ENCODE results near the gene MYH16. TPM values are rescaled to one million over a fixed set of nuclear protein-coding genes. Genes with fewer than 3 reads are reported as not detected.
"Not testable (repeated sequence)": the region's sequence is repeated elsewhere in the genome, so short reads cannot be mapped to it uniquely, and the experiment has no call there.

Gene MYH16
- not detected in 2 replicates for total RNA-seq (2014; rRNA removed; shearing (Covaris generic))
- not detected in 2 replicates for total RNA-seq (2022)
- percentile 2 among the genes with signal in this experiment for Bru-seq, nascent RNA
- percentile 2 among the genes with signal in this experiment for BruChase-seq, experiment 1, labeled RNA remaining after a 6-hour chase
- percentile 2 among the genes with signal in this experiment for BruChase-seq, experiment 2, labeled RNA remaining after a 2-hour chase
- long read RNA-seq, partial matches to known transcripts: 1 of 16 reads
- long read RNA-seq, other reads (novel, unspliced or antisense): 15 of 16 reads

DNA sequence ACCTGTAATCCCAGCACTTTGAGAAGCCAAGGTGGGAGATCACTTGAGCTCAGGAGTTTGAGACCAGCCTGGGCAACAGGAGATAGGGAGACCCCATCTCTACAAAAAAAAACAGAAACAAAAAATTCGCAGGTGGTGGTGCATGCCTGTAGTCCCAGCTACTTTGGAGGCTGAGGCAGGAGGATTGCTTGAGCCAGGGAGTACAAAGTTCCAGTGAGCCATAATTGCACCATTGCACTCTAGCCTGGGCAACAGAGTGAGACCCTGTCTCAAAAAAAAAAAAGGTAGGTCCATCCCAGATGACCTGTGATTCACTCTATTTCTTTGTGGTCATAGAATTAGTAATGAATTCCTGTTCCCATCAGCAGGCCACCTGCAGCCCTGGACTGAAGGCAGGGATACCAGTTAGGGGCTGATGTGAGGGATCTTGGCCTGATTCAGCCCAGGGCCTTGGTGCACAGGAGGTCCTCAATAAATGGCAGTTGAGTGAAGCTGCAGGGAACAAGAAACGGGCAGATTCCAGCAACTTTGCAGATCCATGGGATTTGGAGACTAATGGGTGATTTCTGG, at the start of gene MYH16:
TSS of gene MYH16 (plus strand) at position 364 of the 570 bp plus-strand sequence.
- Histone ChIP-seq H3K4me3 (ENCODE audit: low read depth, low read length, poor library complexity, severe bottlenecking) (no peak within 1 kb of the TSS), H3K27ac (ENCODE audit: low read depth, low read length, poor library complexity, severe bottlenecking) (no peak within 1 kb of the TSS), H2AFZ (ENCODE audit: low read length) (no peak within 1 kb of the TSS), H3K9me2 (ENCODE audit: insufficient read depth, low read length) (no peaks in the 10 kb centered on the region), H3K4me2 (ENCODE audit: low read length) (no peak within 1 kb of the TSS), H3K4me1 (ENCODE audit: insufficient read depth, low read length, poor library complexity, severe bottlenecking) (no peaks in the 10 kb centered on the region), H4K20me1 (ENCODE audit: insufficient read depth, low read length) (no peaks in the 10 kb centered on the region), H3K79me2 (ENCODE audit: insufficient read depth, low read depth, low read length) (no peaks in the 10 kb centered on the region), H3K9me3 (ENCODE audit: low read length) (no peaks in the 10 kb centered on the region), H3K36me3 (ENCODE audit: insufficient read depth, low read length) (no peaks in the 10 kb centered on the region)
- BruUV-seq (replicated peaks): no TSS peak
- TF ChIP-seq, protein P1, sequence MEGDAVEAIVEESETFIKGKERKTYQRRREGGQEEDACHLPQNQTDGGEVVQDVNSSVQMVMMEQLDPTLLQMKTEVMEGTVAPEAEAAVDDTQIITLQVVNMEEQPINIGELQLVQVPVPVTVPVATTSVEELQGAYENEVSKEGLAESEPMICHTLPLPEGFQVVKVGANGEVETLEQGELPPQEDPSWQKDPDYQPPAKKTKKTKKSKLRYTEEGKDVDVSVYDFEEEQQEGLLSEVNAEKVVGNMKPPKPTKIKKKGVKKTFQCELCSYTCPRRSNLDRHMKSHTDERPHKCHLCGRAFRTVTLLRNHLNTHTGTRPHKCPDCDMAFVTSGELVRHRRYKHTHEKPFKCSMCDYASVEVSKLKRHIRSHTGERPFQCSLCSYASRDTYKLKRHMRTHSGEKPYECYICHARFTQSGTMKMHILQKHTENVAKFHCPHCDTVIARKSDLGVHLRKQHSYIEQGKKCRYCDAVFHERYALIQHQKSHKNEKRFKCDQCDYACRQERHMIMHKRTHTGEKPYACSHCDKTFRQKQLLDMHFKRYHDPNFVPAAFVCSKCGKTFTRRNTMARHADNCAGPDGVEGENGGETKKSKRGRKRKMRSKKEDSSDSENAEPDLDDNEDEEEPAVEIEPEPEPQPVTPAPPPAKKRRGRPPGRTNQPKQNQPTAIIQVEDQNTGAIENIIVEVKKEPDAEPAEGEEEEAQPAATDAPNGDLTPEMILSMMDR (conservative IDR thresholded peaks at IDR 0.05; ENCODE audit: low read length): no peak
- no peak for TF ChIP-seq EZH2phosphoT487 (IDR thresholded peaks at IDR 0.05; ENCODE audit: borderline replicate concordance, low read depth, low read length)
- intact Hi-C loops (cut with micrococcal nuclease; ENCODE audit: unreplicated experiment): no loop called here
- POLR2A ChIA-PET: interaction anchor here (0.6 kb wide), 1 partner anchor 57 kb away, joined by 5 read pairs; no protein-coding TSS in a partner anchor
- CTCF ChIA-PET (ENCODE audit: unreplicated experiment): no interaction called here
- no peak for DNase-seq (ENCODE audit: low spot score)

DNA sequence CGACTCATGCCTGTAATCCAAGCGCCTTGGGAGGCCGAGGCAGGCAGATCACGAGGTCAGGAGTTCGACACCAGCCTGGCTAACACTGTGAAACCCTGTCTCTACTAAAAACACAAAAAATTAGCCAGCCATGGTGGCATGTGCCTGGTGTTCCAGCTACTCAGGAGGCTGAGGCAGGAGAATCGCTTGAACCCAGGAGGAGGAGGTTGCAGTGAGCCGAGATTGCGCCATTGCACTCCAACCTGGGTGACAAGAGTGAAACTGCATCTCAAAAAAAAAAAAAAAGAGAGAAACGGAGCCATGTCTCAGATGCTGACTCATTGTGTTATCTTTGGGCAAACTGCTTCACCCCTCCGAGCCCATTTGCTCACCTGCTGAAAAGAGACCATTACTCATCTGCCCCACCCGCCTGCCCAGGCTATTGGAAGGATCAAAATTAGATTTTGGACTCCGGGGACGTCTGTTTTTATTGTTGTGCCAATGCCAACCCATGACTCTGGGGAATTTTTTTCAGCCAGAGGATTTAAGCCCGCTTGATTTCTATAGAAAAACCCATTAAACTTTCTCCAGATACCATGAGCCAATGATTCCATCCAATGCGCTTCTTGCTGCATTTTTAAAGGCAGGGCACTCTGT, 48.3 kb upstream of the MYH16 start:
- H3K27ac ChIP-seq (ENCODE audit: low read depth, low read length, poor library complexity, severe bottlenecking); H3K9me2 ChIP-seq (ENCODE audit: insufficient read depth, low read length); H3K4me3 ChIP-seq (ENCODE audit: low read depth, low read length, poor library complexity, severe bottlenecking); H3K9me3 ChIP-seq (ENCODE audit: low read length); intact Hi-C loops (cut with micrococcal nuclease; ENCODE audit: unreplicated experiment); H3K4me2 ChIP-seq (ENCODE audit: low read length); DNase-seq (ENCODE audit: low spot score); H3K4me1 ChIP-seq (ENCODE audit: insufficient read depth, low read length, poor library complexity, severe bottlenecking); BruUV-seq (replicated peaks); POLR2A ChIA-PET; H3K79me2 ChIP-seq (ENCODE audit: insufficient read depth, low read depth, low read length); H2AFZ ChIP-seq (ENCODE audit: low read length); H3K36me3 ChIP-seq (ENCODE audit: insufficient read depth, low read length); H4K20me1 ChIP-seq (ENCODE audit: insufficient read depth, low read length); CTCF ChIA-PET (ENCODE audit: unreplicated experiment): not testable (repeated sequence)

DNA sequence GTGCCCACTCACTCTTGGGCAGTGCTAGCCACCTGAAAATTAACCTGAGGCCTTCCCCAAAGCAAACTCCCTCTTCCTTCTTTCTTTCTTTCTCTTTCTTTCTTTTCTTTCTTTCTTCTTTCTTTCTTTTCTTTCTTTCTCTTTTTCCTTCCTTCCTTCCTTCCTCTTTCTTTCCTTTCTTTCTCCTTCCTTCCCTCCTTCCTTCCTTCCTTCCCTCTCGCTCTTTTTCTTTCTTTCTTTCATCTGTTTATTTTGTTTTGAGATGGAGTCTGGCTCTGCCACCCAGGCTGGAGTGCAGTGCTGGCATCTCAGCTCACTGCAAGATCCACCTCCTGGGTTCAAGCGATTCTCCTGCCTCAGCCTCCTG, 47.8 kb upstream of the MYH16 start:
- no peak overlapping the region for H2AFZ ChIP-seq (ENCODE audit: low read length)
- no peaks in the 10 kb centered on the region for H3K36me3 ChIP-seq (ENCODE audit: insufficient read depth, low read length)
- no peak for TF ChIP-seq EZH2phosphoT487 (IDR thresholded peaks at IDR 0.05; ENCODE audit: borderline replicate concordance, low read depth, low read length)
- TF ChIP-seq, protein P1 (conservative IDR thresholded peaks at IDR 0.05; ENCODE audit: low read length): no peak
- no peak for DNase-seq (ENCODE audit: low spot score)
- H3K27ac ChIP-seq (ENCODE audit: low read depth, low read length, poor library complexity, severe bottlenecking): no peak overlapping the region
- CTCF ChIA-PET (ENCODE audit: unreplicated experiment): no interaction called here
- no peak overlapping the region for H3K4me3 ChIP-seq (ENCODE audit: low read depth, low read length, poor library complexity, severe bottlenecking)
- H3K79me2 ChIP-seq (ENCODE audit: insufficient read depth, low read depth, low read length): no peaks in the 10 kb centered on the region
- BruUV-seq (replicated peaks): no TSS peak
- intact Hi-C loops (cut with micrococcal nuclease; ENCODE audit: unreplicated experiment): no loop called here
- H3K9me3 ChIP-seq (ENCODE audit: low read length): no peaks in the 10 kb centered on the region
- H3K4me1 ChIP-seq (ENCODE audit: insufficient read depth, low read length, poor library complexity, severe bottlenecking): no peaks in the 10 kb centered on the region
- no peaks in the 10 kb centered on the region for H4K20me1 ChIP-seq (ENCODE audit: insufficient read depth, low read length)
- H3K4me2 ChIP-seq (ENCODE audit: low read length): no peak overlapping the region
- no peaks in the 10 kb centered on the region for H3K9me2 ChIP-seq (ENCODE audit: insufficient read depth, low read length)
- POLR2A ChIA-PET: interaction anchor here (0.6 kb wide), 1 partner anchor 12 kb away, joined by 3 read pairs; no protein-coding TSS in a partner anchor
